Retinal pigment epithelial cell (primary cell): ENCODE measurements around the gene TM4SF5.
A peak's percentile ranks its signal among the peaks of the same experiment; 100 is the strongest.

Experiments used
- DNase-seq: peaks from one replicate; pipeline ENCODE4 v3.0.0-alpha.2; 2010; ENCODE audit warnings: low read depth
- H3K4me3 ChIP-seq: 2 replicates; pipeline ENCODE4 v1.5.1; 2011; ENCODE audit warnings: mild to moderate bottlenecking, low read length, control low read depth, moderate library complexity
- TF ChIP-seq, protein P1 (sequence below): conservative IDR thresholded peaks from 2 replicates; pipeline ENCODE4 v1.5.1; 2011; ENCODE audit warnings: low read depth, low read length, control low read depth, inconsistent platforms

The TM4SF5 gene

DNA sequence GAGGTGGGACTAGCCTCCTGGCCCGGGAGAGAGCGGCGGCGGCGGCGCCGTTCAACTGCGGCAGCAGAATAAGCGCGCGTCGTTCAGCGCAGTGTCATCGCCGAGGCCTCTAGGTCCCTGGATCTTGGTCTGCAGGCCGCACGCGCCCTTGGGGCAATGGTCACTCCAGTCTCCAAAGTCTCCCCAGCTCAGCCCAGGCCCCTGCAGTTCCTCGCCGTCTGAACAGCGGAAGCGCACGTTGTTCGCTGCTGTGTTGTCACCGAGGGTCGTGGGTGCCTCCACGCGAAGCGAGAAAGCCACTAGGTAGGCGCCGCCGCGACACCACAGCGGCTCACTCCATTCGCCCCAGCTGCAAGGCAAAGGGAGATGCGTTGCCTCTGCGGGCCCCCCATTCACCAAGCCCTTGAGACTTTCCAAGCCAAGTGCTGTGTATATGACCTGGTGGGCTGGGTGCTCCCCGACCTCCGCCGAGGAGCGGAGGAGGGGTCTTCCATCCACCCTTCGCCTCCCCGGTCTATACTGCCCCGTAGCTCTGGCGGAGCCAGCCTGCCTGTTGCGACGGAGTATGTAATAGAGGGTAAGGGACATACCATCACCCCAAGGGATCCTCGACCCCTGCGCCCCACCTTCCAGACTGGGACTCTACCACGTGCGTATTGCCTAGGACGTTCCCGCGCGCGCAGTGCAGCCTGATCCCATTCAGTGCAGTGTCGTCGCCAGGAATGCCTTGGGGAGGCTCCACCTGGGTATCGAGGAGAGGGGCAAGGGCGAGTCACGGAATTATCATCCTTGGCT lies 13.8 kb downstream of the TM4SF5 start:
- TF ChIP-seq, protein P1, sequence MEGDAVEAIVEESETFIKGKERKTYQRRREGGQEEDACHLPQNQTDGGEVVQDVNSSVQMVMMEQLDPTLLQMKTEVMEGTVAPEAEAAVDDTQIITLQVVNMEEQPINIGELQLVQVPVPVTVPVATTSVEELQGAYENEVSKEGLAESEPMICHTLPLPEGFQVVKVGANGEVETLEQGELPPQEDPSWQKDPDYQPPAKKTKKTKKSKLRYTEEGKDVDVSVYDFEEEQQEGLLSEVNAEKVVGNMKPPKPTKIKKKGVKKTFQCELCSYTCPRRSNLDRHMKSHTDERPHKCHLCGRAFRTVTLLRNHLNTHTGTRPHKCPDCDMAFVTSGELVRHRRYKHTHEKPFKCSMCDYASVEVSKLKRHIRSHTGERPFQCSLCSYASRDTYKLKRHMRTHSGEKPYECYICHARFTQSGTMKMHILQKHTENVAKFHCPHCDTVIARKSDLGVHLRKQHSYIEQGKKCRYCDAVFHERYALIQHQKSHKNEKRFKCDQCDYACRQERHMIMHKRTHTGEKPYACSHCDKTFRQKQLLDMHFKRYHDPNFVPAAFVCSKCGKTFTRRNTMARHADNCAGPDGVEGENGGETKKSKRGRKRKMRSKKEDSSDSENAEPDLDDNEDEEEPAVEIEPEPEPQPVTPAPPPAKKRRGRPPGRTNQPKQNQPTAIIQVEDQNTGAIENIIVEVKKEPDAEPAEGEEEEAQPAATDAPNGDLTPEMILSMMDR = no peak
- no peak for DNase-seq
- H3K4me3 ChIP-seq = no peak overlapping the region

DNA sequence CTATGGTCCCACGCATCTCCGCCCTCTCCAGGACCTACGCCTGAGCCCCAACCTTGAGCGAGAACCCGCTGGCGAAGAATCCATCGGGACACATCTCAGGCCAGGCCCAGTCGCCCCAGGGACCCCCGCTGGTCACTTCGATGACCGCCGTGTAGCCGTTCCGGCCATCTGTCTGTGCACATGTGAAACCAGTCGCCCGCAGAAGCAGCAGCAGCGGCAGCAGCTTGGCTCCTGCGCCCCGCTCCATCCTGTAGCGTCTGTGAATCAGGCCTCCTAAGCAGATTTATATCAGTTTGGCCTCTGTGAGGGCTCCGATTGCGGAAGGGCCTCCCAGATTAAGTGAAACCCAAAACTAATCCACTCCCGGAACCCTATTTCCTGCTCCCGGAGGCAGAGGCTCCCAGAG lies 14.4 kb downstream of the TM4SF5 start, which contains the start of gene VMO1:
VMO1 (minus strand) TSS at position 259 of the 406 bp plus-strand sequence; CDS start at position 247, 12 bp downstream.
- no peak within 1 kb of the TSS for H3K4me3 ChIP-seq
- DNase-seq = no peak
- TF ChIP-seq, protein P1 = no peak

DNA sequence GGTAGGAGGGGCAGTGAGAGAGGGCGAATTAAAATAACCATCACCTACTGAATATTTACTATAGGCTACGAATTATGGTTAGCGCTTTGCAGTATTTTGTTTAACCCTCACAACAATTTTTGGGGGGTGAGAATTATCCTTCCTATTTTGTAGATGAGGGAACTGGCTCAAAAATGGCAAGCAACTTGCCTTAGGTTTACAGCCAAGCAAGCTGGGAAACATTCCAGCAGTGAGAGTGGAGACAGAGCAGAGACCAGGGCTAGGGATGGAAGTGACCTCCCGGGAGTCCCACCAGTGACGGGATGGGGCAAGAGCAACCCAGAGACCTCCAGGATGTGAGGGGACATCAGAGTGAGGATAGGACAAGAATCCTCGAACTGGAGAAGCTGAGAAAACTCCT lies 14.8 kb downstream of the TM4SF5 start:
- DNase-seq = no peak
- TF ChIP-seq, protein P1 = no peak
- H3K4me3 ChIP-seq = no peak overlapping the region

DNA sequence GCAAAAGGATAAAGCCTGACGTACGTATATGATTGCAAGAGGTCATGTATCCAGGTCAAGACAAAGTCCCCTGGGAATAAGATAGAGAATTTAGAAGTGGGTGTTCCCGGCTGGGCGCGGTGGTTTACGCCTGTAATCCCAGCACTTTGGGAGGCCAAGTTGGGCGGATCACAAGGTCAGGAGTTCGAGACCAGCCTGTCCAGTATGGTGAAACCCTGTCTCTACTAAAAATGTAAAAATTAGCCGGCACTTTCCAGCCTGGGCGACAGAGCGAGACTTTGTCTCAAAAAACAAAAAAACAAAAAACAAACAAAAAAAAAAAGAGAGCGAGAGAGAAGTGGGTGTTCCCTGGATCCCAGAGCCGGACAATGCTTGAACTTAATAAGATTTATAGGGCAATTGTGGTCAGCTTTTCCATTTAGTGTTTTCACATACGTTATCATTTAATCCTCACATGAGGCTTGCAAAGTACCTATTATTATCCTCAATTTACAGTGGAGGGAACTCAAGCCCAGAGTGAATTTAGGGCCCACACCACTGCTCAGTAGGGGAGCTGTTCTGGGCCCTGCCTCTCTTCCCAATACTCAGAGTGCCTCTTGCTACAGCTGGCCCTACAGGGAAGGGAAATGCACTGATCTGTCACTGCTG lies 16.6 kb downstream of the TM4SF5 start:
- TF ChIP-seq, protein P1 = no peak
- DNase-seq = no peak
- H3K4me3 ChIP-seq = no peak overlapping the region

DNA sequence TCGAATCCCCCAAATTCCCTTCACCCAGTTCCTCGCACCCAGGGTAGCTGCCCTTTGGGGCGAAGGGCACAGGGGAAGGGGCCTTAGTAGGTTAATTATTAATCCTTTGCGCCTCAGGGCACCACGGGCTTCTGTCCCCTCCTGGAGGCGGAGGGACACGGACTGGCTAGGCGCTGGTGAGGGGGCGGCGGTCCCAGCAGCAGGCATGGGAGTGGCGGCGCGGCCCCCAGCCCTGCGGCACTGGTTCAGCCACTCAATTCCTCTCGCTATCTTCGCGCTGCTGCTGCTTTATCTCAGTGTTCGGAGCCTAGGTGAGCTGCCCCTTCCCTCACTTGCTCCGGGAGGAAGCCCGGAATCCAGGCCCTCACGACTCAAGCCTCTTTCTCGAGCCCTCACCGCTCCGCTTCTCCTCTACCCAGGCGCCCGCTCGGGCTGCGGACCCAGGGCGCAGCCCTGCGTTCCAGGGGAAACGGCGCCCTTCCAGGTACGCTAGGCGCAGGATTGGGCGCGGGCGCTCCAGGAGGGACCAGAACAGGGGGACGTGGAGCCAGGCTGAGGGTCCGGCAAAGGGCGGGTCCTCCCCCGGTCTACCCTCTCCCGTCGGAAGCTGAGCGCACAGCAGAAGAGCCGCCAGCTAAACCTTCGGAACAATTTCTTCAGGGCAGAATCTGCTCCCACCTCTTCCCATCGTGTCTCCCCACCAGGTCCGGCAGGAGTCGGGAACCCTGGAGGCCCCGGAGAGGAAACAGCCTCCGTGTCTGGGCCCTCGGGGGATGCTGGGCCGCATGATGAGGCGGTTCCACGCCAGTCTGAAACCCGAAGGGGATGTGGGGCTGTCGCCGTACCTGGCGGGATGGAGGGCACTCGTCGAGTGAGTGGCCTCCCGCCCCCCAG lies 17.4 kb downstream of the TM4SF5 start, which contains the start of gene GLTPD2:
GLTPD2 (plus strand) TSS at position 158 of the 894 bp plus-strand sequence; CDS start at position 206, 48 bp downstream.
- DNase-seq = no peak
- TF ChIP-seq, protein P1 = no peak
- peak within 1 kb of the TSS; percentile 61 for H3K4me3 ChIP-seq

DNA sequence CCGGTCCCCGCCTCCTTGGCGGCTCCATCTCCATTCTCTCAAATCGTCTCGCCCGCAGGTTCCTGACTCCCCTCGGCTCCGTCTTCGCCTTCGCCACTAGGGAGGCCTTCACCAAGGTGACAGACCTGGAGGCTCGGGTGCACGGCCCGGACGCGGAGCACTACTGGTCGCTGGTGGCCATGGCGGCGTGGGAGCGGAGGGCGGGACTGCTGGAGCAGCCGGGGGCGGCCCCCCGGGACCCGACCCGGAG lies 17.9 kb downstream of the TM4SF5 start:
- TF ChIP-seq, protein P1 = no peak
- DNase-seq = no peak
- peak overlapping the region; percentile 61 for H3K4me3 ChIP-seq
